ENCODE measurements around the gene LSM10.

DNA sequence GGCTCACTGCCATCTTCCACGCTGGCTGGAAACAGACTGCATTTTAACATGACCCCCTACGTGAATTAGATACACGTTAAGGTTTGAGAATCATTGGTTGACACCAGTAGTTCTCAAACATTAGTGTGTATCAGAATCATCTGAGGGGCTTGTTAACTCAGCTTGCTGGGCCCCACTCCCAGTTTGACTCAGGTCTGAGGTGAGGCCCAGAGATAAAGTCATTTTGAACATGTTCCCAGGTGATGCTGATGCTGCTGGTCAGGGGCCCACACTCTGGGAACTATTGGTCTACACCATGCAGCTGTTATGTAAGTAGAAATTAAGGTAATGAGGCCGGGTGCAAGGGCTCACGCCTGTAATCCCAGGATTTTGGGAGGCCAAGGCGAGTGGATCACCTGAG, 1.3 kb downstream of the LSM10 start:
- TF ChIP-seq, protein P1, sequence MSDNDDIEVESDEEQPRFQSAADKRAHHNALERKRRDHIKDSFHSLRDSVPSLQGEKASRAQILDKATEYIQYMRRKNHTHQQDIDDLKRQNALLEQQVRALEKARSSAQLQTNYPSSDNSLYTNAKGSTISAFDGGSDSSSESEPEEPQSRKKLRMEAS (IDR thresholded peaks at IDR 0.05; ENCODE audit: insufficient read depth, insufficient read length), result no peak
- TF ChIP-seq, protein P2, sequence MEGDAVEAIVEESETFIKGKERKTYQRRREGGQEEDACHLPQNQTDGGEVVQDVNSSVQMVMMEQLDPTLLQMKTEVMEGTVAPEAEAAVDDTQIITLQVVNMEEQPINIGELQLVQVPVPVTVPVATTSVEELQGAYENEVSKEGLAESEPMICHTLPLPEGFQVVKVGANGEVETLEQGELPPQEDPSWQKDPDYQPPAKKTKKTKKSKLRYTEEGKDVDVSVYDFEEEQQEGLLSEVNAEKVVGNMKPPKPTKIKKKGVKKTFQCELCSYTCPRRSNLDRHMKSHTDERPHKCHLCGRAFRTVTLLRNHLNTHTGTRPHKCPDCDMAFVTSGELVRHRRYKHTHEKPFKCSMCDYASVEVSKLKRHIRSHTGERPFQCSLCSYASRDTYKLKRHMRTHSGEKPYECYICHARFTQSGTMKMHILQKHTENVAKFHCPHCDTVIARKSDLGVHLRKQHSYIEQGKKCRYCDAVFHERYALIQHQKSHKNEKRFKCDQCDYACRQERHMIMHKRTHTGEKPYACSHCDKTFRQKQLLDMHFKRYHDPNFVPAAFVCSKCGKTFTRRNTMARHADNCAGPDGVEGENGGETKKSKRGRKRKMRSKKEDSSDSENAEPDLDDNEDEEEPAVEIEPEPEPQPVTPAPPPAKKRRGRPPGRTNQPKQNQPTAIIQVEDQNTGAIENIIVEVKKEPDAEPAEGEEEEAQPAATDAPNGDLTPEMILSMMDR (IDR thresholded peaks at IDR 0.05; ENCODE audit: extremely low read depth in 1 of 2, insufficient read depth in 1 of 2, low read depth in 1 of 2, low read length in 2 of 2), result no peak
- TF ChIP-seq FOS (IDR thresholded peaks at IDR 0.05; ENCODE audit: borderline replicate concordance, insufficient read depth, low read length), result no peak

All from endothelial cell of umbilical vein (primary cell).